Endothelial cell (in vitro differentiated cells): ENCODE data around the gene SMCO3. TPM values are rescaled to one million over a fixed set of nuclear protein-coding genes. Genes with fewer than 3 reads are reported as not detected.

ENCODE experiments used
- DNase-seq: peaks from one replicate; pipeline ENCODE4 v3.0.0; 2021; ENCODE audit warnings: low spot score
- H3K27ac Mint-ChIP-seq: one replicate; pipeline ENCODE4 v1.8.0; 2021; ENCODE audit warnings: mixed read lengths, inconsistent platforms; ENCODE audit not compliant: unreplicated experiment
- H3K27me3 Mint-ChIP-seq: one replicate; pipeline ENCODE4 v1.8.0; 2021; ENCODE audit warnings: mild to moderate bottlenecking, moderate library complexity, mixed read lengths, inconsistent platforms; ENCODE audit not compliant: unreplicated experiment
- H3K36me3 Mint-ChIP-seq: one replicate; pipeline ENCODE4 v1.8.0; 2021; ENCODE audit warnings: mild to moderate bottlenecking, low read depth, mixed read lengths, inconsistent platforms; ENCODE audit not compliant: unreplicated experiment
- H3K4me1 Mint-ChIP-seq: one replicate; pipeline ENCODE4 v1.8.0; 2021; ENCODE audit warnings: mild to moderate bottlenecking, mixed read lengths, inconsistent platforms; ENCODE audit not compliant: unreplicated experiment
- H3K4me3 Mint-ChIP-seq: one replicate; pipeline ENCODE4 v1.8.0; 2021; ENCODE audit warnings: mild to moderate bottlenecking, mixed read lengths, inconsistent platforms; ENCODE audit not compliant: unreplicated experiment
- H3K9me3 Mint-ChIP-seq: one replicate; pipeline ENCODE4 v1.8.0; 2021; ENCODE audit warnings: mixed read lengths, inconsistent platforms; ENCODE audit not compliant: unreplicated experiment
- CTCF ChIP-seq: fragments of 200-600 bp; sonication (generic); IDR thresholded peaks from one replicate; pipeline ENCODE4 v1.5.0; 2021; ENCODE audit warnings: antibody characterized with exemption; ENCODE audit not compliant: unreplicated experiment
- total RNA-seq: library from RNA; stranded (reverse); fragmentation: NEBNext Ultra II Directional; extraction: Animal tissue kit (Norgen Biotek cat#: 25700); gene quantifications from one replicate; pipeline ENCODE4 v1.2.1, GENCODE V29; 2021; ENCODE audit not compliant: unreplicated experiment

Gene SMCO3
- total RNA-seq, 1 donor from 2014 or later = 0.13 TPM

- H3K4me3 Mint-ChIP-seq = no peak overlapping the region
Observed at GRCh38 chr12:14840616-14841015, 26.6 kb upstream of the SMCO3 start.

GRCh38 chr12:14839262-14839661 lies 25.3 kb upstream of the SMCO3 start:
- H3K4me1 Mint-ChIP-seq = peaks cover 28% of the 10 kb centered on the region
- peaks cover 8% of the 10 kb centered on the region for H3K36me3 Mint-ChIP-seq
- no peak for DNase-seq
- no peak overlapping the region for H3K27ac Mint-ChIP-seq
- no peak overlapping the region for H3K4me3 Mint-ChIP-seq
- no peaks in the 10 kb centered on the region for H3K27me3 Mint-ChIP-seq
- TF ChIP-seq CTCF = no peak
- no peaks in the 10 kb centered on the region for H3K9me3 Mint-ChIP-seq

More at GRCh38 chr12:14840616-14841015, 26.6 kb upstream of the SMCO3 start:
- H3K4me1 Mint-ChIP-seq = peaks cover 19% of the 10 kb centered on the region
- no peaks in the 10 kb centered on the region for H3K27me3 Mint-ChIP-seq
- no peak overlapping the region for H3K27ac Mint-ChIP-seq
- peaks cover 8% of the 10 kb centered on the region for H3K36me3 Mint-ChIP-seq
- DNase-seq = no peak
- no peaks in the 10 kb centered on the region for H3K9me3 Mint-ChIP-seq
- TF ChIP-seq CTCF = no peak

- Mint-ChIP-seq H3K4me1 (peaks cover 27% of the 10 kb centered on the region), H3K27me3 (peaks cover 4% of the 10 kb centered on the region), H3K36me3 (peaks cover 8% of the 10 kb centered on the region), H3K4me3 (no peak overlapping the region), H3K27ac (peak overlapping the region; percentile 39), H3K9me3 (no peaks in the 10 kb centered on the region)
- no peak for TF ChIP-seq CTCF
- DNase-seq = no peak
Observed at GRCh38 chr12:14836336-14837210, 22.6 kb upstream of the SMCO3 start.

- Mint-ChIP-seq H3K36me3 (peaks cover 3% of the 10 kb centered on the region), H3K27ac (peak overlapping the region; percentile 93), H3K27me3 (peaks cover 4% of the 10 kb centered on the region), H3K9me3 (no peaks in the 10 kb centered on the region), H3K4me3 (no peak overlapping the region), H3K4me1 (peaks cover 27% of the 10 kb centered on the region)
- DNase-seq = no peak
- no peak for TF ChIP-seq CTCF
Observed at GRCh38 chr12:14834509-14834908, 20.5 kb upstream of the SMCO3 start.

- Mint-ChIP-seq H3K27ac (peak overlapping the region; percentile 93), H3K27me3 (peaks cover 4% of the 10 kb centered on the region), H3K9me3 (no peaks in the 10 kb centered on the region), H3K4me1 (peaks cover 27% of the 10 kb centered on the region), H3K4me3 (no peak overlapping the region), H3K36me3 (no peaks in the 10 kb centered on the region)
- DNase-seq = no peak
- TF ChIP-seq CTCF = no peak
Observed at GRCh38 chr12:14833952-14834351, 20.0 kb upstream of the SMCO3 start.
